NCI-H2227 treated with DMSO at 0.1 percent for 48 hours (cell line): ENCODE measurements around the gene ADK.

Experiments used
- DNase-seq: peaks from one replicate; lab custom pipeline; 2025; lab: John Stamatoyannopoulos, UW

Gene ADK

DNA sequence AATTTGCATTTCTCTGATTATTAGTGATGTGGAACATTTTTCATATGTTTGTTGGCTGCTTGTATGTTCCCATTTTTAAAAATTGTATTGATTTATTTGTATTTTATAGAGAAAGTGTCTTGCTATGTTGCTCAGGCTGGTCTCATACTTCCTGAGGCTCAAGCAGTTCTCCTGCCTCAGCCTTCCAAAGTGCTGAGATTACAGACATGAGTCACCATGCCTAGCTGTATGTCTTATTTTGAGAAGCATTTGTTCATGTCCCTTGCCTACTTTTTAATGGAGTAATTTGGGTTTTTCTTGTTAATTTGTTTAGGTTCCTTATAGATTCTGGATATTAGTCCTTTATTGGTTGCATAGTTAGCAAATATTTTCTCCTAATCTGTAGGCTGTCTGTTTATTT lies 461.2 kb downstream of the ADK start:
- no peak for DNase-seq

DNA sequence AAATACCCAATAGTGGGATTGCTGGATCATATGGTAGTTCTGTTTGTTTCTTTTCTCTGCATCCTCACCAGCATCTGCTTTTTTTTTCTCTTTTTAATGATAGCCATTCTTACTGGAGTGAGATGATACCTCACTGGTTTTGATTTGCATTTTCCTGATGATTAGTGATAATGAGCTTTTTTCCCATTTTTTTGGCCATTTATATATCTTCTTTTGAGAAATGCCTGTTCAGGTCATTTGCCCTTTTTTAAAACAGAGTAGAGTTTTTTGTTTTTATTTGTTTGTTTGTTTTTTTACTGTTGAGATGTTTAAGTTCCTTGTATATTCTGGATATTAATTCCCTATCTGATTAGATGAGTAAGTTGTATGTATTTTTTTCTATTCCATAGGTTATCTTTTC lies 469.6 kb downstream of the ADK start:
- DNase-seq: no peak

DNA sequence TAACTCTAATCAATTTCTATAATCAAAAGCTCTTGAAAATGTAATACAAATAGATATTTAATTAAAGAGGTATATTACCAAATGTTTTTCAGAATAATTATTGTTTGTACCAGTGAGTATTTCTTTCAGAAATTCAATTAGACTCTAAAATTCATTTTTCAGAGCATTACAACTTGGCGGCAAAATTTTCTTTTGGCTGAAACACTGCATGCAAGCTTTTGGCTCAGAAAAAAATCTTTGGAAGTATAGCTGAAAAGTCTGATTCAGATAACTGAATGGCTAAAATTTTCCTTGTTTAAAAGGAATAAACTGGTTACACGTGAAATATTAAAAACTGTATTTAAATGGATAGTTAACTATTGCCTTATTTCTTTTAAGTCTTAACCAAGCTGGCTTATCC lies 472.8 kb downstream of the ADK start:
- DNase-seq: no peak

DNA sequence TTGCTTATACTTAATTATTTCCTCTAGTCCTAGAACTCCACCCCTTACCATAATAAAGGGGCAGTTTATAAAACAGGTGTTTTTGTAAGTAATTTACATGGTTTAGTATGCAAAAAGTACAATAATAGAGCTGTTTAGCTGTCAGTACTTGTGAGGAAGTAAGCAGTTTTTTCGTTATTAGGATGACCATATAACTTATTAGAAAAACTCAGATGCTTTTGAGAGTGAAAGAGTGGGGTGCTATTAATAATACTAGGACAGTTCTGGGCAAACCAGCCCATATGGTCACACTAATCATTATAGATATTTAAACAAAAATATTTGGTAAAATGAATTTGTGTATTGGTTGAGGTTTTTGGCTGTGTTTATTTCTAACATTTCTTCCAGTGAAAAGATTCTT lies 473.5 kb downstream of the ADK start:
- DNase-seq: no peak

DNA sequence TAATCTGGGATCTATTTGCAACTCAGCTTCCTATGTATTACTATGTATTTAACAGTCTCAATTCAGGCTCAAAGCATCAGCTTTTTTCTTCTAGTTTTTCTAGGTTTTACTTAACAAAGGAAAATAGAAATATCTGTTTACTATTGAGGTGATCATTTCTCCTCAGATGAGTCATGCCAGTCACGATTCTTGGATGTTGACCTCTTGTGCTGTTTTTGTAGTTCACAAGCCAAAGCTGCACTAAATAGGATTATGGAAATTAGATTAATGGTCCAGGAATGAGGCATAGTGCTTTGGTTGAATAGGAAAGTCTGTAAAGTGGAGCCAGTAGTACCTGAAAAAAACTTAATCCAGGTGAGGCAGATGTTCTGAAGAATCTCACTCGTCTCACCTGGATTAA lies 477.1 kb downstream of the ADK start:
- no peak for DNase-seq

DNA sequence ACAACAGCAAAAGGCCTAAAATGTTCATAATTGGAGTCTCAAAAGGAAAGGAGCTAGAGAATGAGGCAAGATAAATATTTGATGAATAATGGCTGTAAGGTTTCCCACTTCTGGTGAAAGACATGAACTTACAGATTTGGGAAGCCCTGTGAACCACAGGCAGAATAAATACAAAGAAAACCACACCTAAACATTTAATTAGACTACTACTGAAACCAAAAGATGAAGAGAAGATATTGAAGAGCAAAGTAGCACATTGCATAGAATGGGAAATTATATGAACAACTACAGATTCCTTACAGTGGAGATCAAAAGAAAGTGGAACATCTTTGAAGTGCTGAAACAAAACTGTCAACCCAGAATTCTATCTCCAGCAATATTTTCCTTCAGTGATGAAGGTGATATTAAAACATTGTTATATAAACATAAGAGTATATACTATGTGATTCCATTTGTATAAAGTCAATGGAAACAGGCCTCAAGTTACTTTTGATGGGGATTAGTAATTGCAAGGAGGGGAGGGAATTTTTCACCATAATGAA lies 484.0 kb downstream of the ADK start:
- no peak for DNase-seq

DNA sequence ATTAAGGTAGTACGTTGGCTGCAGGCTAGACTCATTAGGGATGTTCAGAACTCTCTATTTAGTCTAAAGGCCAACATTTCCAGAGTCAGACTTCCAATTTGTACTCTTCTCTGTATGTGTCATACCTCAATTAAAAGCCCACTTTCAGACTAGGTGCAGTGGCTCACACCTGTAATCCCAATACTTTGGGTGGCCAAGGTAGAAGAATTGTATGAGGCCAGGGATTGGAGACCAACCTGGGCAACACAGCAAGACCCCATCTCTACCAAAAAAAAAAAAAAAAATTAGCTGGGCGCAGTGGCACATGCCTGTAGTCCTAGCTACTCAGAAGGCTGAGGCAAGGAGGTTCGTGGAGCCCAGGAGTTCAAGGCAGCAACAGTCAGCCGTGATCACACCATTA lies 484.6 kb downstream of the ADK start:
- DNase-seq: no peak

DNA sequence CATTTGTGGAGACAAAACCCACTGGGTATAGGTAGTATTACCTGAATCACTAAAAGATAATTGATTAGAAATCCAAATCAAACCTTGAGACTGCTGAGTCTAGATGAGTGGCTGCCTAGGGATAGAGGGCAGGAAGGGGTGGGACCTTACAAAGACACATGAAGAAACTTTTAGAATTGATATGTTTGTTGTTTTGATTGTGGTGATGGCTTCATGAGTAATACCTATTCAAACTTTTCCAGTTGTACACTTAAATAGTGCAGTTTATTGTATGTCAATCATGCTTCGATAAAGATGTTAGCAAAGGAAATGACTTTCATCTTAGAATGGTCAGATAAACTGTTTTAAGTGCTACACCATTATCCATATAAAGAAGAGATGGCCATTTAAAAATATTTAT lies 486.7 kb downstream of the ADK start:
- peak; percentile 32 for DNase-seq

DNA sequence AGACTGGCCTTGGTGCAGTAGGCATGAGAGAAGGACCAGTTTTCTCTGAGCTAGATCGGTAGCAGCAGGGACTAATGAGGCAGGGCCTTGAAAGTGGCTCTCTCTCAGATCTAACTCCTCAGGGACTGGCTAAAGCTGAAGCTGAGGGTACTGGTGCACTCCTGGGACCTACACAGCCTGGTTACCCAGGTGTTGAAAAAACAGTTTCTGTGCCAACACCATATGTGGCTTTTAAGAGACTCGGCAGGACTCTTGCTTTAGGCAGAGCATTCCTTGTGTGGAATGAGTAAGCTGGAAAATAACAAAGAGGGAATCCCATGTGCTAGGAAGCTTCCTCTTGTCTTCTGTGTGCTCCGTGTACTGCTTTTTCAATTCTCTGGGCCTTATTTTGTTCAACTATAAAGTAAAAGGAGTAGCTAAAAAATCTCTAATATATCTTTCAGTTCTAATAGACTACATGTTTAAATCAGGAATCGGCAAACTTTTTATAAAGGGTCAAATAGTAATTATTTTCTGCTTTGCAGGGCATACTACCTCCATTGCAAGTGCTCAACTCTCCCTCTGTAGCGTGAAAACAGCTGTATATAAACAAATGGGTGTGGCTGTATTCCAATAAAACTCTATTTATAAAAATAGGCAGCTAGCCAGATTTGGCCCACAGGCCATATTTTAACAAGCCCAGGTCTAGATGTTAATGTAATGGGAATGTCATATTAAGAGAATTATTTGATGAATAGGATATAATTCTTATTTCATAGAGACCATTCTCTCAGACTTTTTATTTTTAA lies 489.3 kb downstream of the ADK start:
- DNase-seq: peak; percentile 4

DNA sequence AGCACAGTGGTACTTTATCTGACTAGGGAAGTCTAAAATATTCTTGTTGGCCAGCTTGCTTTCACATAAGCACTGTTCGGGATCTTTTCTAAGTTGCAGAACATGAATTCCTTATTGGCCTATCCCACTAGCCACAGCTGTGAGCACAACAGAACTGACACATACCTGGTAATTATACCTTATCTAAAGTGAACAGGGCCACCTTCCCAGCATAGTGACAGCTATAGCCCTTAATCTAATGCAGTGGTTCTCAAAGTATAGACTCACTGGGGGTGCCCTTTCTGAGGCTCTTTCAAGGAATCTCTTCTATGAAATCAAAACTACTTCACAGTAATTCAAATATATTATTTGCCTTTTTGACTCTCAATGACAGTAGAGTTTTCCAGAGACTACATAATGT lies 490.6 kb downstream of the ADK start:
- DNase-seq: peak; percentile 68

DNA sequence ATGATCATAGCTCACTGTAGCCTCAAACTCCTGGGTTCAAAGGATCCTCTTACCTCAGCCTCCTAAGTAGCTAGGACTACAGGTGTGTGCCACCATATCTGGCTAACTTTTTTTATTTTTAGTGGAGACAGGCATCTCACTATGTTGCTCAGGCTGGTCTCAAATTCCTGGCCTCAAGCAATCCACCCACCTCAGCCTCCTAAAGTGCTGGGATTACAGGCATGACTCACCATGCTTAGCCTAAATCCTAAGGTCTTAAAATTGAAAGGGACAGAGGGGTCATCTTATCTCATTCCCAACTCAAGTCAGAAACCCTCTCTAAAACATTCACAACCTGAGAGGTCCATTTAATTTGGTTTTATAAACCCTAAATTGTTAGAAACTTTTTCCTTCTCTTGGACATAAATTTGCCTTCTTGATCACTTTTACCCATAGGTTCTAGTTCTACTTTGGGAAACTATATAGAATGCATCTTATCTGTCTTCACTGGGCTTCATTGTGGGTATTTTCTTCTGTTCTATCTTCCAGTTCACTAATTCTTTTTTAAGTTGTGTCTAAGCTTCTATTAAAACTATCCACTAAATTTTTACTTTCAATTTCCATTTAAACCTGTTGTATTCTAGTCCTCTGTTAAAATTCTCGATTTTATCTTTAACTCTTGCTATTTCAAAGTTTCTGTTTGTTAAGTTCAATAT lies 492.0 kb downstream of the ADK start:
- DNase-seq: no peak

DNA sequence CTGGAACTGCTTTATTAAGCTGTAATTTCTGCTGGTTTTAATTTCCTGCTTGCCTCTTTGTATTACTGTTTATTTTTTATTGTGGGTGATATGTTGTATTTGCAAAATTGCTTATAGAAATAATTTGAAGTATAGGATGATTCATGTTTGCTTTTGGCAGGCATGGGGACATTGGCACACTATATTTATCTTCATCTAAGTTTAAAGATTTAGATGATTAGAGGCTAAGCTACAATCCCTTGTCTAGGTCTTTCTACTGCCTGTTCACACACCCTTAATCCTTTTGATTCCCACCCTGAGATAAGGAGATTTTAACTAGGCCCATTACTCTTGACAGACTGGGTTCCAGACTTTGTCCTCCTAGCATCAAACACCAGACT lies 492.6 kb downstream of the ADK start:
- no peak for DNase-seq

DNA sequence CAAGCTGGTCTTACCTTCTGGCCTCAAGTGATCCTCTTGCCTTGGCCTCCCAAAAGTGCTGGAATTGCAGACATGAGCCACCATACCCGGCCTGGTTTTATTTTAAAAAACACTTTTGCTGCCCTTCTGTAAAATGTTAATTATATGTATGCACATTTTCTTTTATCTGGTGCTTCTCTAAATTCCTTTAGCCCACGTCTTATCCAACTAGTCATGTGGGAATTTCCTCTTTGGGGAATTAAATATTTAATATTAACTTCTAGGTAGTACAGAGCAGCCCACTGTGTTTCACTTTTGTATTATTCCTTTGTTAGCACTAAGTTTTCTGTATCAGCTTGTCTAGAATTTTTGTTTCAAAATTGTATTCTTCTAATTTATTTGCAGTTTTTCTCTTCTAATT lies 493.7 kb downstream of the ADK start:
- no peak for DNase-seq

DNA sequence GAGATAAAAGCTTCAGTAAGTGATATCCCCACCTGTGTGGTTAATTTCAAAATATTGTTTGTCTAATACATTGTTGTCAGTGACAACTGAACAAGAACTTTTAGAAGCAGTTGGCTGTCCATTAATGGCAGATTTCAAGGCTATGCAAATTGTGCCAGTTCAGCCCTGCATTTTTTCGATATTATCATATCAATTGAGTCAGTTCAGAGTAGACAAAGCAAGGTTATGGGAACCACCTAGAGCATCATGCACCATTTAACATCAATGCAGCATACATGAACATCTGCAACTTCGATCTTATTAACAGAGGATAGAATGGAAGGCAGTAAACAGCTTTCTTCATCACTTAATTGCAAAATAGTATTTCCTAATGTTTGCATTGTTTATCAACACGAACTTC lies 494.7 kb downstream of the ADK start:
- DNase-seq: no peak

DNA sequence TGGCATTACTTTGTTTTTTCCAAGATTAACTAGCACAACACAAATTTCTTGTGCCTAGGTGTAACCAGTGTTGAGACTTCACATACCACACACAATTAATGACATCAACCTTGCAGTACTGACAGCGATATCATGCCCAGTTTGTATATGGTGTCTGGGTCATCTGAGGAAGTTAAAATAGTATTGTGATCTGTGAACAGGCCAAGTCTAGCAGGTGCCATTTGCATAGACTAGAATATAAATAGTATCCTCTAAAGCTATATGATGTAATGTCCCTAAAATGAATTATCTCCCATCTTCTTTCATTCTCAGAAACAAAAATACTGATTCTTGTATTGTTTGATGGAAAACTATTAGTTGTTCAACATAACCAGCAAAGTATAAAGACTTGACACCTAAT lies 499.6 kb downstream of the ADK start:
- no peak for DNase-seq

DNA sequence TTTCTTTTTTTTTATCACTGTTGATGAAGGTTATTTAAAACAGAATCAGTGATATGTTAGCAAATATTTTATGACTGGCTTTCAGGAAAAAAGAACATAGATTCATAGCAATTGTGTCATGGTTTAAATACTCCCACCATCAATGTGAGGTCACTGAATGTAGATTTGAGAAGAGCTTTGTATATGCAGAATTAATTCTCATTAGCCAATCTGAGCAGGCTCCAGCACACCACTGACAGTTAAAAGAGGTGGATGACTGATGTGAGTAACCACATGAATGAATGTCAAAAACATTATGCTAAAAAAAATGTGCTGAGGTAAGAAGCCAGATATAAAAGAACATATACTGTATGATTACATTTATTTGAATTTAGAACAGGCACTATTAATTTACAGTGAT lies 500.5 kb downstream of the ADK start:
- no peak for DNase-seq

DNA sequence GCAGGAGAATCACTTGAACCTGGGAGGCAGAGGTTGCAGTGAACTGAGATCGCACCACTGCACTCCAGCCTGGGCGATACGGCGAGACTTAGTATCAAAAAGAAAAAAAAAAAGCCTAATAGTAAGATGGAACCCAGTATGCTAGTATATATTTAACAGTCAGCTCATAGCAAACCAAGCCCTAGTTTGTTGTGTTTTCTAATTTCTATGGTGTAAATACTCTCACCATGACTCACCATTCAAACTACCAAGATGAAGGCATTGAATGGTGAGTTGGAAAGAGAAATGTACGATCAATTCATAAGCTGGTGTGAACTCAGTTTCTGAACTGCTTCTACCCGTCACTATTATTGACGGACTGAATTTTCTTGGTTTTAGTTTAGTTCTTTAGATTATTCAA lies 501.6 kb downstream of the ADK start:
- DNase-seq: no peak

DNA sequence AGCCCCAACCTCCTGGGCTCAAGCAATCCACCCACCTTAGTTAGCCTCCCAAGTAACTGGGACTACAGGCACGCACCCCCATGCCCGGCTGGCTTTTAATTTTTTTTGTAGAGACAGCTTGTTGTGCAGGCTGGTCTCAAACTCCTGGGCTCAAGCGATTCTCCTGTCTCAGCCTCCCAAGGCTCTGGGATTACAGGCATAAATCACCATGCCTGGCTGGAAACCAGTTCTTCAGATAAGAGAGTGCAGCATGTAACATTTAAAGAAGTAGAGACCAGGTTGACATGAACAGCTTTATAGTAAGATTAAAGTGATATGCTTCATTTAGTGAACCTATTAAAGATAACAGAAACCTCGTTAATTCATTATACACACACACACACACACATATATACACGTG lies 507.5 kb downstream of the ADK start:
- no peak for DNase-seq

DNA sequence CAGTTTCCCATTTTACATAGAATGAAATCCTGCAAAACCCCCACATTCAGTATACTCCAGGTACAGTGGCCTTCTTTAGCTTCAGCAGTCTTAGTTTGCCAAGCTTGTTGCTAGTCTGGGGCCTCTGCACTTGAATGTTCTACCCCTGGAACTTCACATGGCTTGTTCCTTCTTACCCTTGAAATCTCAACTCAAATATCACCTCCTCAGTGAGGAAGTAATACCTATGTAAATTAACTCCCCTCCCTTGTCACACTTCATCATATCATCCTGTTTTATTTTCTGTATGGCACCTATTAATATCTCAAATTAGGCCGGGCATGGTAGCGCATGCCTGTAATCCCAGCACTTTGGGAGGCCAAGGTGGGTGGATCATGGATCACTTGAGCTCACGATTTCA lies 511.6 kb downstream of the ADK start:
- no peak for DNase-seq

DNA sequence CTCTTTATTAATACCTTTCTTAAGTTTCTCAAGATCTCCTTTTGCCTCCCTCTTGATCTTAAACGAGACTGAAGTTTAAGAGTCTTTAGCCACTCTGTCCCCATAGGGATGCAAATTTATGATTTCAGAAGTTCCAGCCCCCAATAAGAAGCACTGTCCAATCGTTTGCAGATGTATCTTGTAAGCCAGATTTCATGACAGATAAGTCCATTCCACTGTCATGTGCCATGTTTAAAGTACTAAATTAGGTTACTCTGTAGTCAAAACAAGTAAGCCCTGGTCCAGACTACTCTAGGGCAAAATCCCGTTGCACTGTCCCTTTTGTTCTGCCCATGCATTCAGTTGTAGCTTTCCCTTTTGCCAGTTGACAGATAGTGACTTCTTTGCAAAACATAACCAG lies 518.2 kb downstream of the ADK start:
- no peak for DNase-seq

DNA sequence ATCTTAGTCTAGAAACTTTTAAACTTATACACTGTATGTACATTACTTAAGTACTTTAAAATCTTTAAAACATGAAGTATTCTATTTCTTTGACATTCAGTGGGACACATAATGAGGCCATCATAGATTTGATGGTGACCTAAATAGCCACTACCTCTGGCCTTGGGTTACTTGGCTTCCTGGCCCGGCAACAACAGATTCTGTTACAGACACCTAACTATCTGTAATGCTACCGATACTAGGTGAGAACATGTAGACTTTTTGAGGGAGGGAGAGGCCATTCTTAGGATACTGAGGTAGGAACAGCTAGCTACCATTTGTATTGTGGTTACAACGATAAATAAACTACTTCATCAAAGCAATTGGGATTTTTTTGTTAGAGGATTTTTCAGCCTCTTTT lies 520.7 kb downstream of the ADK start:
- DNase-seq: no peak

DNA sequence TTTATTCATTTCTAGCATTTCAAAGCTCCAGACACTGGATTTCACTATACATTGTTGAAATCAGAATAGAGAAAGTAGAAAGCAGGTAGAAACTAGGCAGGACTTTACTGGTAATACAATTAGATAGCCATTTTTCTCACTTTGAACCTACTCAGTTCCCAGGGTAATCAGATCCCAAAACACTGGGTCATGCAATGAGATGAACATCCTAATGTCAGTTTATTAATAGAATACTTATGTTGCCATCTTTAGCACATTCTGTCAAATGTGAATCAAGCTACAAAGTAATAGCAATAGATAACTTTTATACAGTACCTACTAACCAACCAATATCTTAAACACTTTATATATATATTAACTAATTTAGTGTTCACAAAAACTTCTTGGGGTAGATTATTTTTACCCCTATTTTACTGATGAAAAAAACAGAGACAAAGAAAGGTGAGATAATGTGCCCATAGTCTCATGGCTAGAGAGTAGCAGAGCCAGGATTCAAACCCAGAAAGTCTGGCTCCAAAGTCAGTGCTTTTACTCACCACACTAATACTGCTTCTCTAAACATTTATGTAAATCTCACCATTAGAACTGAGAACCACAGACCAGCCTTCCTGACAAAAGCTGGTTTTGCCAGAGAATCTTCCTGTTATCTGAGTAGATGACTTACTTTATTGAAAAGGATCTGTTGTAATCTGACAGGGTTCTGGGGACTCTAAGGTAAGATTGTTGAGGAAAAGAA lies 521.6 kb downstream of the ADK start:
- no peak for DNase-seq

DNA sequence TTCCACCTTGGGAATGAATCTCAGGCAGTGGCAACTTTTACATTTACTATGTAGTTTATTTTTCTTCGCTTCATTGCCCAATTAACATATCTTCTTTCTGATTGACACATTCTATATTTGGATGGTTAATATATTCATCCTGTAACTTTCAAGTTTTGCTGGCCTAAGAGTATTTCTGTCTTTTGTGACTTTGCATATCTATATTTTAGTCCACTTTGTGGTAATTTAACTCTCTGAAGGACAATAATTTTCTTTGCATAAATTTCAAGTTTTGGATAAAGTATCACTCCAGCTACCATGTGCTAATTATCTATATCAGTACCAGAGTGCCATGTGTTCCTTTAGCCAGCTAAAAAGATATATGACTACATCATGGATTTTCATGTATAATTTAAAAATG lies 523.9 kb downstream of the ADK start:
- DNase-seq: no peak
